Measurements from ENCODE around the gene DPP7.

DPP7 gene

DNA sequence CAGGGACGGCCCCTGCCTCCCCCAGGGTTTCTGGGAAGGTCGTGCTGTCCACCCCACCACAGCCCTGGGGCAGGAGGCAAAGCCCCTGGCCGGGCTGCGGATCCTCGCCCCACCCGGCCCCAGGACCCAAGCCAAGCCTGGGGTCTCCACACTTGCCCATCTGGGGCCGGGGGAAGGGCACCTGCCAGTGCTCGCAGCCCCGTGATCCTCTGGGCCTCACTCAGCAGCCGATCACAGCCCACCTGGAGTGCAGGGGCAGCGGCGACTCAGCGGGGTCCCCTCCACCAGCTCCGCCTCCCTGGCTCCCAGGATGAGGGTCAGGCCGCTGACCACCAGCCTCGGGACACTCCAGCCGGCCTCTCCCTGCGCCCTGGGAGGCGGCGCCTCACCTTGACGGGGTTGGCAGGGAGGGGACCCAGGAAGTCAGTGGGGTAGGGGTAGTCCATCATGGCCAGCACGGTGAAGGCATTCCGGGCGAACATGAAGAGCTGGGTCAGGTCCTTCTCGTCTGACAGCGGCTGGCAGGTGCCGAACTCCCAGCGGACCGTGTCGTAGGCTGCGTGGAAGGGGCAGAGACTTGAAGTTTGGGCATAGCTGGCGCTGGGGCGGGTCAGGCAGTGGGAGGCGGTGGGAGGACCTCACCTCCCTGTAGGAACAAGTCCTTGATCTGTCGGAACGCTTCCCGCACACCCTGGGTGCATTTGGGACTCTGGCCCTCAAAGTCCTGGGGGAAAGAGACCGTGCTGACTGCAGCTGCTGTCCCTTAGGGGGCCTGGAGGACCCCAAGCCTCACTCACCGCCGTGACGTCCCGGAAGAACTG, 1.8 kb downstream of the DPP7 start:
- no peaks in the 10 kb centered on the region for H3K4me1 ChIP-seq (ENCODE audit: insufficient read depth, poor library complexity, severe bottlenecking)
- ATAC-seq (ENCODE audit: low read depth) (no peak), DNase-seq (ENCODE audit: low spot score) (no peak)
- H3K27ac ChIP-seq (ENCODE audit: poor library complexity, severe bottlenecking) = no peak overlapping the region
- no peak overlapping the region for H3K4me3 ChIP-seq (ENCODE audit: severe bottlenecking)
- H3K36me3 ChIP-seq (ENCODE audit: low read depth) = peaks cover 16% of the 10 kb centered on the region; the same call in 1 of the 2 replicates
- H3K27me3 ChIP-seq (ENCODE audit: insufficient read depth, poor library complexity, severe bottlenecking) = no peaks in the 10 kb centered on the region
- no peak for TF ChIP-seq CTCF (IDR thresholded peaks at IDR 0.05; ENCODE audit: poor library complexity, severe bottlenecking)
- no peaks in the 10 kb centered on the region for H3K9me3 ChIP-seq (ENCODE audit: severe bottlenecking)

DNA sequence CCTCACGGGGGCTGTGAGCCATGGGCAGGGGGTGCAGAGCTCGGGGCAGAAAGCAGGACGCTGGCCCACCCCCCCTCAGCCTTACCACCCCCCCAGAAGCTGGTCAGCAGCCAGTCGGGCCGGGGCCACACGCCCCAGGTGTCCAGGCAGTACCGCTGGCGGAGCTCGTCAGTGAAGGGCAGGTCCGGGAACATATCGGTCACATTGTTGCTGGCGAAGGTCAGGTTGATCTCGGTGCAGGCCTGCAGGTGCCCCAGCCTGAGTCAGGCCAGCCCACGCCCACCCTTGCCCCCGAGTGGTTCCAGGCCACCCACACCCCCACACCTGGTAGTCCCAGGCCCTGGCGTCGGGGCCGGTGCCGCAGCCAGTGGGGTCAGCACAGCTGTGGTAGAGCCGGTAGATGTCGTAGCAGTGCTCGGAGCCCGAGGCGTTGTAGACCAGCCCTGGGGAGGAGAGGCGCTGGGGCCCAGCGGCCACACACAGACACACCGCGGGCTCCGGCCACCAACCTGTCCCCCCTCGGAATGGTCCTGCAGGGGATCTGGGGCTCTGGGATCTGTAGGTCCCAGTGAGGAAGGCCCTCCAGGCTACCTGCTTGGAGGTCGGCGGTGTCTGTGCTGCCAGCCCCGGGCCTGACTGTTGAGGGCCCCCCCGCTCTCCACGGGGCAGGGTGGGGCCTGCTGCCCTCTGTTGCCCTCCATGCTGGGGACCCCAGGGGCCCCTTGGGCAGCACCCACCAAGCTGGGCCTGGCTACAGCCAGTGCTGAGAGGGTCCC, 2.6 kb downstream of the DPP7 start:
- no peak for DNase-seq (ENCODE audit: low spot score)
- Histone ChIP-seq H3K4me3 (ENCODE audit: severe bottlenecking) (no peak overlapping the region), H3K27ac (ENCODE audit: poor library complexity, severe bottlenecking) (no peak overlapping the region), H3K27me3 (ENCODE audit: insufficient read depth, poor library complexity, severe bottlenecking) (no peaks in the 10 kb centered on the region), H3K4me1 (ENCODE audit: insufficient read depth, poor library complexity, severe bottlenecking) (no peaks in the 10 kb centered on the region), H3K36me3 (ENCODE audit: low read depth) (peaks cover 22% of the 10 kb centered on the region; the same call in 1 of the 2 replicates), H3K9me3 (ENCODE audit: severe bottlenecking) (no peaks in the 10 kb centered on the region)
- no peak for ATAC-seq (ENCODE audit: low read depth)
- TF ChIP-seq CTCF (IDR thresholded peaks at IDR 0.05; ENCODE audit: poor library complexity, severe bottlenecking) = no peak

GRCh38 chr9:137110911-137111787, 3.4 kb downstream of the DPP7 start:
- TF ChIP-seq CTCF (IDR thresholded peaks at IDR 0.05; ENCODE audit: poor library complexity, severe bottlenecking) = no peak
- Histone ChIP-seq H3K4me3 (ENCODE audit: severe bottlenecking) (no peak overlapping the region), H3K36me3 (ENCODE audit: low read depth) (peaks cover 22% of the 10 kb centered on the region; the same call in 1 of the 2 replicates), H3K9me3 (ENCODE audit: severe bottlenecking) (no peaks in the 10 kb centered on the region), H3K4me1 (ENCODE audit: insufficient read depth, poor library complexity, severe bottlenecking) (no peaks in the 10 kb centered on the region), H3K27me3 (ENCODE audit: insufficient read depth, poor library complexity, severe bottlenecking) (no peaks in the 10 kb centered on the region), H3K27ac (ENCODE audit: poor library complexity, severe bottlenecking) (no peak overlapping the region)
- ATAC-seq (ENCODE audit: low read depth) (no peak), DNase-seq (ENCODE audit: low spot score) (no peak)

DNA sequence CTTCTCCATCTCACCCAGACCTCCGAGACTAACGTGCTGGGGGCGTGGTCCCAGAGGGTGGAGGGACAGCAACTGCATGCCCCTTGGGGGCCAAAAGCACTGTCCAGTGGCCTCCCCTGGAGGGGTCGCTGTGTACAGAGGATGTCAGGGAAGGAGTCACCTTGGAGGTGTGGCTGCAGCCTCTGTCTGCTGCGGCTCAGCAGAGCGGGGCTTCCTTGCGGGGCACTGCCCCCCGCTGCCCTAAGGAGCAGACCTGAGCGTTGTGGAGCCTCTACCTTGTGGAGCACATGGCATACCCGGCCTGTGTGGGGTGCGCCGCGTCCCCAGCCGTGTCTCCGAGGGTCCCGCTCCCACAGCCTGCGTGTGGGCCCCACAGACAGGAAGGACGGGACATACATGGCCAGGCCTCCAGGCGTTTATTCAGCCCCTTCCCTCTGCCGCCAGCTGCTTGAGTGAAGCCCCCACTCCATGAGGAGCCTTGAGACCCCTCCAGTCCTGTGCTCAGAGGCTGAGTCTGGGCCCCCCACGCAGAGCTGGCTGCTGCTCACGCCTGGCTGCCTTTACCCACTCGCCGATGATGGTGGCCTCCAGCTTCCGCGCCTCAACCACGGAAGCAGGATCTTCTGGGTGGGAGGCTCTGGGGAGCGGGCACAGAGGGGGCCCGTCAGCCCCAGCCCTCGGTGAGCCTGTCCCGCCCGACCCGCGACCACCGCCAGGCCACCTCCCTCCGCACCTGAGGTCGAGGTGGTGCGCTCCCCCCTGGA, 4.2 kb downstream of the DPP7 start:
- H3K27me3 ChIP-seq (ENCODE audit: insufficient read depth, poor library complexity, severe bottlenecking) = no peaks in the 10 kb centered on the region
- H3K4me1 ChIP-seq (ENCODE audit: insufficient read depth, poor library complexity, severe bottlenecking) = no peaks in the 10 kb centered on the region
- TF ChIP-seq CTCF (IDR thresholded peaks at IDR 0.05; ENCODE audit: poor library complexity, severe bottlenecking) = no peak
- DNase-seq (ENCODE audit: low spot score) (no peak), ATAC-seq (ENCODE audit: low read depth) (no peak)
- H3K4me3 ChIP-seq (ENCODE audit: severe bottlenecking) = no peak overlapping the region
- H3K27ac ChIP-seq (ENCODE audit: poor library complexity, severe bottlenecking) = no peak overlapping the region
- peaks cover 27% of the 10 kb centered on the region for H3K36me3 ChIP-seq (ENCODE audit: low read depth)
- no peaks in the 10 kb centered on the region for H3K9me3 ChIP-seq (ENCODE audit: severe bottlenecking)

Measured in RWPE2 (cell line).